Breast epithelium (tissue), 3 donors: ENCODE data around the gene LEP.

Source experiments
- CTCF ChIP-seq, 3 donors: fragments of 450-650 bp; IDR thresholded peaks; one replicate each; pipeline ENCODE4 v1.5.1; 2016 to 2017; ENCODE audit warnings: antibody characterized with exemption in 3 of 3, mild to moderate bottlenecking in 3 of 3, moderate library complexity in 3 of 3
- POLR2A ChIP-seq: fragments of 450-650 bp; IDR thresholded peaks from one replicate; pipeline ENCODE4 v1.6.1; 2016; ENCODE audit warnings: antibody characterized with exemption, mild to moderate bottlenecking, moderate library complexity
- POLR2AphosphoS5 ChIP-seq, 3 donors: sonication (generic); formaldehyde crosslinking; IDR thresholded peaks; one replicate each; pipeline ENCODE4 v1.6.1; 2017; ENCODE audit warnings: antibody characterized with exemption in 3 of 3

- TF ChIP-seq POLR2A (no peak), CTCF (IDR thresholded peaks at IDR 0.05) (no peak), POLR2AphosphoS5 (IDR thresholded peaks at IDR 0.05) (no peak)
Measured at GRCh38 chr7:128206747-128207500, 34.2 kb upstream of the LEP start.
